CD4-positive, alpha-beta memory T cell (primary cell): Measurements from ENCODE around the gene FHOD3. TPM values are rescaled to one million over a fixed set of nuclear protein-coding genes. Genes with fewer than 3 reads are reported as not detected.

ENCODE experiments used
- CTCF ChIA-PET: fragments of 350-600 bp; sonication (Branson Sonifier 250); formaldehyde crosslinking; loops from one replicate; lab custom pipeline; 2021; ENCODE audit warnings: inconsistent platforms; ENCODE audit not compliant: partially characterized antibody; lab: Charles Lee
- POLR2A ChIA-PET: fragments of 350-600 bp; sonication (Branson Sonifier 250); formaldehyde crosslinking; loops from one replicate; lab custom pipeline; 2021; ENCODE audit not compliant: partially characterized antibody; lab: Charles Lee
- DNase-seq, 5 donors: peaks; one replicate each; pipeline versions ENCODE4 v3.0.0 to v3.0.0-alpha.2; 2020 to 2022; ENCODE audit warnings: mixed read lengths in 1 of 5
- H3K27ac ChIP-seq: one replicate; pipeline ENCODE4 v1.7.0; 2013; ENCODE audit warnings: low read depth, low read length
- H3K27me3 ChIP-seq: 2 replicates; pipeline ENCODE4 v1.7.0; 2013; ENCODE audit warnings: mild to moderate bottlenecking, low read length, moderate library complexity; ENCODE audit not compliant: insufficient read depth
- H3K36me3 ChIP-seq: 2 replicates; pipeline ENCODE4 v1.7.0; 2013; ENCODE audit warnings: mild to moderate bottlenecking, low read length, moderate library complexity; ENCODE audit not compliant: insufficient read depth
- H3K4me1 ChIP-seq: 2 replicates; pipeline ENCODE4 v1.7.0; 2013; ENCODE audit warnings: mild to moderate bottlenecking, low read length, moderate library complexity; ENCODE audit not compliant: insufficient read depth
- H3K4me3 ChIP-seq, 2 donors: one replicate each; pipeline ENCODE4 v1.7.0; 2013; ENCODE audit warnings: low read length in 2 of 2, mild to moderate bottlenecking in 1 of 2
- H3K9me3 ChIP-seq, 2 donors: one replicate each; pipeline ENCODE4 v1.7.0; 2013; ENCODE audit warnings: low read length in 2 of 2, control low read depth in 1 of 2; ENCODE audit not compliant: control insufficient read depth in 1 of 2
- H3K27ac Mint-ChIP-seq, 7 donors: one replicate each; pipeline ENCODE4 v1.8.0; 2020 to 2021; ENCODE audit warnings: mixed read lengths in 7 of 7, mild to moderate bottlenecking in 6 of 7, inconsistent platforms in 3 of 7, moderate library complexity in 3 of 7
- H3K27me3 Mint-ChIP-seq, 2 donors: one replicate each; pipeline ENCODE4 v1.8.0; 2020 to 2021; ENCODE audit warnings: mixed read lengths in 2 of 2
- H3K36me3 Mint-ChIP-seq, 2 donors: one replicate each; pipeline ENCODE4 v1.8.0; 2020 to 2021; ENCODE audit warnings: mixed read lengths in 2 of 2, inconsistent platforms in 1 of 2, mild to moderate bottlenecking in 1 of 2
- H3K4me1 Mint-ChIP-seq, 4 donors: one replicate each; pipeline ENCODE4 v1.8.0; 2020 to 2021; ENCODE audit warnings: mixed read lengths in 4 of 4, mild to moderate bottlenecking in 1 of 4
- H3K4me3 Mint-ChIP-seq, 8 donors: one replicate each; pipeline ENCODE4 v1.8.0; 2020 to 2021; ENCODE audit warnings: mixed read lengths in 8 of 8, mild to moderate bottlenecking in 7 of 8, moderate library complexity in 6 of 8, inconsistent platforms in 3 of 8
- H3K9me3 Mint-ChIP-seq, 8 donors: one replicate each; pipeline ENCODE4 v1.8.0; 2020 to 2021; ENCODE audit warnings: mixed read lengths in 8 of 8, mild to moderate bottlenecking in 5 of 8, inconsistent platforms in 3 of 8, moderate library complexity in 1 of 8
- intact Hi-C: fragments of 100-400 bp; cut with micrococcal nuclease; formaldehyde crosslinking; loops from one replicate; pipeline ENCODE4 v1.15.1; 2023
- polyA plus RNA-seq, 2 donors: library from polyadenylated mRNA; unstranded; fragments of 300-500 nt; fragmentation: Illumina TruSeq; gene quantifications; one replicate each; pipeline ENCODE4 v1.2.3, GENCODE V29; 2021
- total RNA-seq, 2 experiments: library from RNA; stranded (reverse); gene quantifications; one replicate each; pipeline ENCODE4 v1.2.3, GENCODE V29; 2021

FHOD3 gene
- total and polyA plus RNA-seq, 4 experiments from 2014 or later: not detected

DNA sequence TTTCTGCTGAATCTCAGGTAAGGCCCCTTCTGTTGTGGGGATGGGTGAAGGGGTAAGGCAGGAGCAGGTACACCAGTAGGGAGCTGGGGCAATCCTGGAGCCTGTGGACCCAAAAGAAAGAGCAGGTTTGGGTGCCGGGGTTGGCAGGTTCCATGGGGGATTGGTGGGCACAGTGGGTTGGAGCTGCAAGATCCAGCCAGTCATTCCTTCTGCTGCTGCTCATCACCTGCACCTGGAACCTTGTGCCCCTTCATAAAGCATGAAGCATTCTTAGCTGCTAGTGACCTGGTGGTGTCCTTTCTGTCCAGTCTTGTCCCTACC, 24.9 kb downstream of the FHOD3 start:
- H3K27ac Mint-ChIP-seq: no peak overlapping the region
- H3K4me1 ChIP-seq: no peaks in the 10 kb centered on the region
- intact Hi-C loops: no loop called here

DNA sequence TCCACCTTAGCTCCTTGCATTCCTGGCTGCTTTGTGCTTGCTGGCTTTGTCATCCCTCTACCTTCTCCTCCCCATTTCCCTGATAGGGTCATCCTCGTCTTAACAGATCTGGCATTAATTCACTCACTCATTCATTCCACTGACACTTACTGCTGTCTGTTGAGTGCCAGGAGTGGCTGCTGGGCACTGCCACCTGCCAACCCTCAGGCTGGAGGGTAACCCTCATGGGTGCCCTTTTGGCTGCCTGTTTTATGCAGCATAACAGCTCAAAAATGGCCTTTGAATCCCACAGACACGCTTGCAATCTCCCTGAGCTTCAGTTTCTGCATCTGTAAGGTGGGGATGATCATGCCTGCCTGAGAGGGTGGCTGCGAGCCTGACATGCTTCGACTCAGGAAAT, 25.2 kb downstream of the FHOD3 start:
- no peaks in the 10 kb centered on the region for H3K9me3 ChIP-seq
- Mint-ChIP-seq H3K4me3 (no peak overlapping the region), H3K27ac (no peak overlapping the region), H3K9me3 (peaks cover 3 to 21% (median 14%) of the 10 kb centered on the region in 8 donors), H3K36me3 (no peaks in the 10 kb centered on the region), H3K27me3 (peaks cover 10 to 23% of the 10 kb centered on the region in 2 donors), H3K4me1 (no peaks in the 10 kb centered on the region)
- H3K36me3 ChIP-seq: no peaks in the 10 kb centered on the region
- H3K27me3 ChIP-seq: no peaks in the 10 kb centered on the region
- CTCF ChIA-PET: no interaction called here
- no peak for DNase-seq
- H3K4me1 ChIP-seq: no peaks in the 10 kb centered on the region
- POLR2A ChIA-PET: no interaction called here
- intact Hi-C loops: no loop called here
- H3K27ac ChIP-seq: no peak overlapping the region
- H3K4me3 ChIP-seq: no peak overlapping the region

More for the DNA sequence above, 24.9 kb downstream of the FHOD3 start:
- CTCF ChIA-PET: no interaction called here
- H3K4me3 ChIP-seq: no peak overlapping the region
- Mint-ChIP-seq H3K27me3 (peaks cover 10 to 24% of the 10 kb centered on the region in 2 donors), H3K4me3 (no peak overlapping the region), H3K36me3 (no peaks in the 10 kb centered on the region), H3K9me3 (peaks cover 3 to 24% (median 14%) of the 10 kb centered on the region in 8 donors), H3K4me1 (no peaks in the 10 kb centered on the region)
- H3K36me3 ChIP-seq: no peaks in the 10 kb centered on the region
- H3K27me3 ChIP-seq: no peaks in the 10 kb centered on the region
- DNase-seq: no peak
- no peaks in the 10 kb centered on the region for H3K9me3 ChIP-seq
- POLR2A ChIA-PET: no interaction called here
- no peak overlapping the region for H3K27ac ChIP-seq

DNA sequence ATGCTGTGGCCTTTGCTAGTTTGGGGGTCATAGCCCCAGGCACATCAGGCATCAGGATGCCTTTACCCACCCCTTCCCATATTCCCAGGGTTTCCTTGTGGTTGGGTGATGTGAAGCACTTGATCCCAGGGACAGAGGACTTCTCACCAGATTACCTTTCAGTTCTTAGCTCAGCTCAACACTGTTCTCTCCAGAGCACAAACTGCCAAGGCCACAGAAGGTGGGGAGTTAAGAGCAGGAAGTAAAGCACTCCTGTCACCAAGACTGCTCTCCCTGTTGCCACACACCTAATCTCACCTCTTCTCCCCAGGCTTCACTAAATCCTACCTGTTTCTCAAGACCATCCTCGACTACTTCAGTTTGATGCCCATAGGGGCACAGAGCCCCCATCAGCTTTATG, 25.9 kb downstream of the FHOD3 start:
- Histone ChIP-seq H3K27ac (no peak overlapping the region), H3K27me3 (no peaks in the 10 kb centered on the region), H3K4me1 (no peaks in the 10 kb centered on the region), H3K36me3 (no peaks in the 10 kb centered on the region), H3K9me3 (no peaks in the 10 kb centered on the region), H3K4me3 (no peak overlapping the region)
- H3K27me3 Mint-ChIP-seq: peaks cover 10 to 27% of the 10 kb centered on the region in 2 donors
- no peaks in the 10 kb centered on the region for H3K4me1 Mint-ChIP-seq
- POLR2A ChIA-PET: no interaction called here
- intact Hi-C loops: no loop called here
- no peak for DNase-seq
- no peaks in the 10 kb centered on the region for H3K36me3 Mint-ChIP-seq
- H3K27ac Mint-ChIP-seq: no peak overlapping the region
- H3K4me3 Mint-ChIP-seq: no peak overlapping the region
- CTCF ChIA-PET: no interaction called here
- H3K9me3 Mint-ChIP-seq: peaks cover 3 to 14% (median 9%) of the 10 kb centered on the region in 8 donors

DNA sequence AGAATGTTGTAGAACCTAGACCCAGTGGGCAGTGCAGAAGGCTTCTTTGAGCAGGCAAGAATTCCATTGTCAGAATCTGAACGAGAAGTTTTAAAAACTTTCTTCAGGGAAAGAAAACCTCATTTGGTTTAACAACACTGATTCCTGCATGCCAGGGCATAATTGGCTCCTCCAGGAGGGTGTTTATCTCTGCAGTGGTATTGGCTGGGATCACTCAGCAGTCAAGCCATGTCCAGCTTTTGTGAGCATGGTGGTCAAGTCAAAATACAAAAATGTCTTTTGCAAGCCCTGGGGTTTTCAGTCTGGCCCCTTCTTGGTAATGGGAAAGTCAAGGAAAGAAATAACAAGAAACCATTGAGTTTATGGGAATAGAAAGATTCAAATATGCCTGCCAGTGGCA, 28.3 kb downstream of the FHOD3 start:
- POLR2A ChIA-PET: no interaction called here
- Histone ChIP-seq H3K4me3 (no peak overlapping the region), H3K27ac (no peak overlapping the region), H3K36me3 (no peaks in the 10 kb centered on the region), H3K9me3 (no peaks in the 10 kb centered on the region), H3K4me1 (no peaks in the 10 kb centered on the region), H3K27me3 (no peaks in the 10 kb centered on the region)
- H3K4me1 Mint-ChIP-seq: no peaks in the 10 kb centered on the region
- no peak overlapping the region for H3K4me3 Mint-ChIP-seq
- H3K27ac Mint-ChIP-seq: no peak overlapping the region
- CTCF ChIA-PET: no interaction called here
- peaks cover 7 to 31% of the 10 kb centered on the region in 2 donors for H3K27me3 Mint-ChIP-seq
- peaks cover 0 to 1% (median 0%) of the 10 kb centered on the region in 8 donors for H3K9me3 Mint-ChIP-seq
- intact Hi-C loops: no loop called here
- H3K36me3 Mint-ChIP-seq: no peaks in the 10 kb centered on the region
- DNase-seq: no peak

GRCh38 chr18:36326771-36327170, 29.3 kb downstream of the FHOD3 start:
- no peaks in the 10 kb centered on the region for H3K4me1 ChIP-seq
- peaks cover 9 to 32% of the 10 kb centered on the region in 2 donors for H3K27me3 Mint-ChIP-seq
- no peaks in the 10 kb centered on the region for H3K4me1 Mint-ChIP-seq
- H3K27ac ChIP-seq: no peak overlapping the region
- DNase-seq: no peak
- peaks cover 0 to 1% (median 0%) of the 10 kb centered on the region in 8 donors for H3K9me3 Mint-ChIP-seq
- CTCF ChIA-PET: no interaction called here
- no peaks in the 10 kb centered on the region for H3K36me3 Mint-ChIP-seq
- POLR2A ChIA-PET: no interaction called here
- no peak overlapping the region for H3K4me3 ChIP-seq
- no peak overlapping the region for H3K4me3 Mint-ChIP-seq
- H3K27ac Mint-ChIP-seq: no peak overlapping the region
- intact Hi-C loops: no loop called here
- H3K36me3 ChIP-seq: no peaks in the 10 kb centered on the region
- no peaks in the 10 kb centered on the region for H3K9me3 ChIP-seq
- no peaks in the 10 kb centered on the region for H3K27me3 ChIP-seq

DNA sequence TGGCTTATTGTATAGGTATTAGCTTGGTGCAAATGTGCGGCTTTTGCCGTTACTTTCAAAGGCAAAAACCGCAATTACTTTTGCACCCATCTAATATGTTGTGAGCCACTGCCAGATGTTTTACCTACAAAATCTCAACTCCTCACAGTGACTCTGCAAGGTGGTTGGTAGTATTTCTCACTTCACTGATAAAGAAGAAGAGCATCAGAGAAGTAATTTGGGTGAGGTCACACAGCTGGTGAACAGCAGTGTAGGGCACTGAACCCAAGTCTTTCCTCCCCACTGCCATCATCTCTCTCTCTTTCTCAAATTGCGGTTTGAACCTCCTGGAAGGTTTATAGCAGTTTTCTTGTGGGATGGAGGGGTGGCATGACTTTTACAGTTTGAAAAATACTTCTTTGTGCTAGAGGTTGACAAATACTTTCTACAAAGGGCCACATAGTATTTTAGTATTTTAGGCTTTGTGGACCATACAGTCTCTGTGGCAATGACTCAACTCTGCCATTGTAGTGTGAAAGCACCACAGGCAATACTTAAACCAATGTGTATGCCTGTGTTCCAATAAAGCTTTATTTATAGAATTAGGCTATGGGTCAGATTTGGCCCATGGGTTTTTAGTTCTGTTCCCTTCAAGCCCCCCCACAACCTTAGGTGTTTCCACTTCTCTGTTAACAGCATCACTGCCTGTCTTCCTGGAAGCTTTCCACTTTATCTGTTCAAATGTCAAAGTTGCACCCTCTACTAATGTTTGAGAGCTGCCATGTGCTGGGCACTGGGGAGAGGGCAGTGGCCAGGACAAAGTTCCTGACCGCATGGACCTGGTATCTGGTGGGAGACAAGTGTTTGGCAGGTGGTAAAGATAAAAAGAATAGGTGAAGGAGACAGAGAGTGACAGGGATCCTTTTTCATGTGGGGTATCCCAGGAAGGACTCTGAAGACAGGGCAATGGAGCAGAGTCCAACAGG, 30.1 kb downstream of the FHOD3 start:
- no peaks in the 10 kb centered on the region for H3K27me3 ChIP-seq
- Mint-ChIP-seq H3K27me3 (peaks cover 8 to 28% of the 10 kb centered on the region in 2 donors), H3K36me3 (no peaks in the 10 kb centered on the region), H3K4me3 (no peak overlapping the region), H3K4me1 (no peaks in the 10 kb centered on the region), H3K27ac (no peak overlapping the region), H3K9me3 (peaks cover 0 to 1% (median 0%) of the 10 kb centered on the region in 8 donors)
- ChIA-PET POLR2A (no interaction called here), CTCF (no interaction called here)
- no peak for DNase-seq
- no peak overlapping the region for H3K4me3 ChIP-seq
- no peaks in the 10 kb centered on the region for H3K9me3 ChIP-seq
- H3K4me1 ChIP-seq: no peaks in the 10 kb centered on the region
- intact Hi-C loops: no loop called here
- H3K27ac ChIP-seq: no peak overlapping the region
- H3K36me3 ChIP-seq: no peaks in the 10 kb centered on the region

DNA sequence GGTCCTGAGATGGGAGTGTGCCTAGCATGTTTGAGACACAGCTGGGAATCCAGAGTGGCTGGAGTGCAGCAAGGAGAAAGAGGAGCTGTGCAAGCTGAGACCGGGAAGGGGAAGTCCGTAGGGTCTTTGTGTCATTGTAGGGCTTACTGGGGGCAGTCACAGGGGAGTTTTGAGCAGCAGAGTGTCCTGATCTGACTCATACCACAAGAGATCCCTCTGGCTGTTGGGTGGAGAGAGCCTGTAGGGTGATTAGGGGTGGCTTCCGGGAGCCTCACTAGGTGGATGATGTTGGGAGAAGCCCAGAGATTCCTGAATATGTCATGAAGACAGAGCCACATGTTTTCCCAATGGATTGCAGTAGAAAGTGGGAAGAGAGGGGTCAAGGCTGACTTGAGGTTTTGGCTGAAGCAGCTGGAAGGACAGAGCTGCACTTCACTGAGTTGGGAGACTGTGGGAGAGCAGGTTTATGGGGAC, 30.9 kb downstream of the FHOD3 start:
- H3K27me3 Mint-ChIP-seq: peaks cover 8 to 27% of the 10 kb centered on the region in 2 donors
- H3K4me3 Mint-ChIP-seq: no peak overlapping the region
- Histone ChIP-seq H3K36me3 (no peaks in the 10 kb centered on the region), H3K4me1 (no peaks in the 10 kb centered on the region), H3K9me3 (no peaks in the 10 kb centered on the region), H3K27ac (no peak overlapping the region), H3K4me3 (no peak overlapping the region), H3K27me3 (no peaks in the 10 kb centered on the region)
- no peaks in the 10 kb centered on the region for H3K36me3 Mint-ChIP-seq
- ChIA-PET CTCF (no interaction called here), POLR2A (no interaction called here)
- no peak for DNase-seq
- no peaks in the 10 kb centered on the region for H3K4me1 Mint-ChIP-seq
- intact Hi-C loops: no loop called here
- peaks cover 0 to 1% (median 0%) of the 10 kb centered on the region in 8 donors for H3K9me3 Mint-ChIP-seq
- no peak overlapping the region for H3K27ac Mint-ChIP-seq
